Heart left ventricle (tissue), 13 donors: ENCODE results near the gene C17orf75.
A peak's percentile ranks its signal among the peaks of the same experiment; 100 is the strongest.

Source experiments
- CTCF ChIP-seq, 12 donors: fragments of 200-600 bp; sonication (generic) in 4 of 12; IDR thresholded peaks; one replicate each; pipeline versions ENCODE4 v1.5.0 to v1.8.0; 2018 to 2022; ENCODE audit warnings: antibody characterized with exemption in 12 of 12, mild to moderate bottlenecking in 5 of 12
- POLR2A ChIP-seq, 2 donors: fragments of 450-650 bp; IDR thresholded peaks; one replicate each; pipeline ENCODE4 v1.6.1; 2017; ENCODE audit warnings: antibody characterized with exemption in 2 of 2, mild to moderate bottlenecking in 2 of 2, moderate library complexity in 2 of 2
- donor health status: ischemic (EF 13 %, LVEDD 7.1; RV severe dilation, severe dysfunction).
- donor health status: DM: no; HTN: yes; CAD: no.
- donor health status: DM: no; HTN: no; CAD: no.
- donor health status: ischemic (EF 25% LVEDD 6.9; RV normal size, moderate dysfunction).
- donor health status: ischemic (EF 25% LVEDD 5.7; RV mildly dilated, moderate dysfunction).
- donor health status: ischemic (EF 35%, LVEDD 5.7; RV mildly dilated, moderate dysfunction).
- donor health status: nonischemic (EF 11% LVEDD 7.7; RV severe dilation, severe dysfunction).
- donor health status: DM: yes; HTN: yes; CAD: no.
- donor health status: PGD.
- donor health status: ischemic (EF 29% LVEDD 5.4; RV normal size, mild dysfunction).
- donor health status: nonischemic (EF 23%, LVEDD 6.1; RV moderate dilation, normal function).

- TF ChIP-seq CTCF (IDR thresholded peaks at IDR 0.05) (peak; percentile 84 to 96 (median 94)), POLR2A (IDR thresholded peaks at IDR 0.05) (no peak)
Measured at GRCh38 chr17:32319548-32319905, 22.4 kb downstream of the C17orf75 start.
